ENCODE data around the gene CELA2A.

The CELA2A gene

DNA sequence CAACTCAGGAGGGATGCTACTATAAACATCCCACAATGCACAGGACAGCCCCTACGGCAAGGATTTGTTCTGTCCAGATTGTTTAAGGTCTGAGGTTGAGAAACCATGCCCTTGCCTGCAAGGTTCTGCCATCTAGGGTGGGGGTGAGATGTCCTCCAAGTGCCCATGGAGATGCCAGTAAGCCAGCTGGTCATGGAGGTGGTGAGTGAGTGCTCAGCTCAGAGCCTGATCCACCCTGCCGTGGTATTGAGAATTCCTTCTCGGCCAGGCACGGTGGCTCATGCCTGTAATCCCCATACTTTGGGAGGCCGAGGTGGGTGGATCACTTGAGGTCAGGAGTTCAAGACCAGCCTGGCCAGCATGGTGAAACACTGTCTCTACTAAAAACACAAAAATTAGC is 31.6 kb upstream of the CELA2A start:
- in situ Hi-C loops (cut with MboI; ENCODE audit: low sequenced_read_pairs), result loop anchor here (5.0 to 25.0 kb wide), 2 partner anchors 98 to 288 kb away; no protein-coding TSS in a partner anchor

DNA sequence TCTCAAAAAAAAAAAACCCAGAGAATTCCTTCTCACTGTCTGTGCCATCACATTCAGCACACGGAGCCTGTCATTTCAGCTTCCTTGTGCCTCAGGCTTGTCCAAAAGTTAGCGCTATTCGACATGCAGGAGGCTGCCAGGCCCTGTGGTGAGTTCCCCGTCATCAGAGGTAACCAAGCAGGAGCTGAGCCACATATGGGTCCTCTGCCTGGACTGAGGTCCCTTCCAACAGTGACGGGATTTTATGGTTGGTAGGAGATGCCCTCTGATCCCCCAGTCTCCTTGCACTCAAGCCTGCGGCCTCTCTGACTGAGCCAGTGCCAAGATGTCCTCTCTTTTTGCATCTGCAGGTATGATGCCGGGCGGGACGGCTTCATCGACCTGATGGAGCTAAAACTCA is 31.0 kb upstream of the CELA2A start:
- in situ Hi-C loops (cut with MboI; ENCODE audit: low sequenced_read_pairs), result loop anchor here (5.0 to 25.0 kb wide), 2 partner anchors 98 to 288 kb away; no protein-coding TSS in a partner anchor

DNA sequence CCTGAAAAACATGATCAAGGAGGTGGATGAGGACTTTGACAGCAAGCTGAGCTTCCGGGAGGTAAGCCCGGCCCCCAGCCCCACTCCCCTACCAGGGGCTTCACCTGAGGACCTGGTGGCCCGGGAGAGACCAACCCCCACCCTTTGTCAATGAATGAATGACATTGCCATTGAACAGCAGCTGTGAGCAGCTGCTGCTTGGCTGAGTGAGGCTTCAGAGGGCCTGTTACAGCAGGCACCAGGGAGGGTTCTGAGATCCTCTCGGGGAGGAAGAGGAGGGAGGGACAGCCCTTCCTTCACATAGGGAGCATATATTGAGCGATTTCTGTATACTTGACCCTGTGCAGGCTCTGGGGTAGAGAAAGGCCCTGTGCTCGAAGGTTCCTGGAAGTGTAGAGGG is 30.6 kb upstream of the CELA2A start:
- in situ Hi-C loops (cut with MboI; ENCODE audit: low sequenced_read_pairs), result loop anchor here (5.0 to 25.0 kb wide), 2 partner anchors 99 to 289 kb away; no protein-coding TSS in a partner anchor

DNA sequence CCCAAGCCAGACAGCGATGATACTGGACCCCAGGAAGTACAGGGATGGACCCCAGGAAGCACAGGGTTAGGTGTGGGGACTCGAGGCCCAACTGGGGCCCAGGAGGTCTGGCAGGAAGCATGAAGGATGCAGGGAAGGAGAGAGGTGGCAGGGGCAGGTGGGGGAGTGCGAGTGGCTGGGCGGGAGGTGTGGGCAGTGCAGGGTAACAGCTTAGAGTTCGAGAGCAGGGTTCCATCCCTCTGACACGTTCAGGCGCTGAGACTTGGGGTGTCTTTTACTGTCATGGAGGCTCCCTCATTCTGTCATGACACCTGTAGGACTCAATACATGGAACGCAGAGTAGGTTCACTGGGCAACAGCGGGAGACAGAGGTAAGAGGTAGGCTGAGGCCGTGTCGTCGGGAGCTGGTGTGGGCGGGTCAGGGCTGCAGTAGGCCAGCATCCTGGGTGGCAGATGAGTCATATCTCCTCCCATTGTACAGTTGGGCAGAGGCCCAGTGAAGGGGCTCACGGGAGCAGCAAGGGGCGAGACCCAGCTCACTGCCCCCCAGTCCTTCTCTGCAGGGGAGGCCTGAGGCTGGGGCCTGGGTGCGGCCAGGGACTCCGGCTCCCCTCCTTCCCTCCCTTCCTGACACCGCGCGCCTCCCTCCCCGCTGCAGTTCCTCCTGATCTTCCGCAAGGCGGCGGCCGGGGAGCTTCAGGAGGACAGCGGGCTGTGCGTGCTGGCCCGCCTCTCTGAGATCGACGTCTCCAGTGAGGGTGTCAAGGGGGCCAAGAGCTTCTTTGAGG is 29.8 kb upstream of the CELA2A start:
- in situ Hi-C loops (cut with MboI; ENCODE audit: low sequenced_read_pairs), result loop anchor here (5.0 to 25.0 kb wide), 2 partner anchors 99 to 289 kb away; no protein-coding TSS in a partner anchor

DNA sequence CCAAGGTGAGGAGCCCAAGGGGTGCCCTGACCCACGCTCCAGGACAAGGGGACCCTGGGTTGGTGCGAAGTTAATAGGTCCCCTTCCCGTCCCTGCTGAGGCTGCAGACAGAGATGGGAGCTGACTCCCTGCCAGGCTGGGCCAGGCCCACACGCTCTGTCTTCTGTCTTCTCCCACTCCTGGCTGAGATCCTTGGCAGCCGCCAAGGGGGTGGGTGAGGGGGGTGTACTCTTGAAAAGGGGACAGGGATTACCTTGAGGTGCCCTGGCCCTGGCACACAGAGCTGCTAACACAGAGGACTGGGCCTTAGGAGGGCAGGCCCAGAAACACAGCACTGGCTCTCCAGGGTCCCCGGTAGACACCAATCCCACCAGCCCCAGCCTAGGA is 29.3 kb upstream of the CELA2A start:
- in situ Hi-C loops (cut with MboI; ENCODE audit: low sequenced_read_pairs), result loop anchor here (5.0 to 25.0 kb wide), 2 partner anchors 100 to 290 kb away; no protein-coding TSS in a partner anchor

DNA sequence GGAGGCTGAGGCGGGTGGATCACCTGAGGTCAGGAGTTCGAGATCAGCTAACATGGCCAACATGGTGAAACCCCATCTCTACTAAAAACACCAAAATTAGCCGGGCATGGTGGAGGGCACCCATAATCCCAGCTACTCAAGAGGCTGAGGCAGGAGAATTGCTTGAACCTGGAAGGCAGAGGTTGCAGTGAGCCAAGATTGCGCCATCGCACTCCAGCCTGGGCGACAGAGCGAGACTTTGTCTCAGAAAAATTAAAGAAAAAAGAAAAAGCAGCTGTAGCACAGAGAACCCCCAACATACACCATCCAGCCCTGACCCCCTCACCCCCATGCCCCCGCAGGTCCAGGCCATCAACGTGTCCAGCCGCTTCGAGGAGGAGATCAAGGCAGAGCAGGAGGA is 28.3 kb upstream of the CELA2A start:
- in situ Hi-C loops (cut with MboI; ENCODE audit: low sequenced_read_pairs), result loop anchor here (5.0 to 25.0 kb wide), 2 partner anchors 101 to 291 kb away; no protein-coding TSS in a partner anchor

DNA sequence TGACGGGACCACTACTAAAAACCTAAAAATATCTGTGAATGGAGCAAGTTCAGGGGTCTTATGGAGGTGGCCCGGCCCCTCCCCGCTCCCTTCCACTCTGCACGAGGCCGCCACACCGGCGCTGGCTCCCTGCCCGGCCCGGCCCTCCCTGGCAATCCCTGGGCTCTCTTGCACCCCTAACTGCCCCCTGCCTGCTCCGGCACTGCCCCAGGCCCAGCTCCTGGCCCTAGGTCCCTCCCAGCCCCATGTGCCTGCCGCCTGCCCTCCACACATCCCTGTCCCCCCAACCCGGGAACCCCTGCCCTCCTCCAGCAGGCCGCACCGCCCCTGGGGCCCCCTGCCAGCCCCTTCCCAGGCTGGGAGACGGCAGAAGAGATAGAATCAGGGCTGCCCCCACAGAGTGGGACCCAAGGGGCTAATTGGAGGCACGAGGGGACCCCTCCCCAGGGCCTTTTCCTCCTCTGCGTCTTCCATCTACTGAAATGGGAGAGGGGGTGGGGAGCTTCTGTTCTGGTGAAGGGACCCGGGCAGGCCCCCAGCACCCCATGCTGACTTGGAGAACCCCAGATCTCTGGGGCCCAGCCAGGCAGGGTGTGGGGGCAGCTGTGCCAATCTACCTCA is 27.6 kb upstream of the CELA2A start:
- in situ Hi-C loops (cut with MboI; ENCODE audit: low sequenced_read_pairs), result loop anchor here (5.0 to 25.0 kb wide), 2 partner anchors 102 to 292 kb away; no protein-coding TSS in a partner anchor

DNA sequence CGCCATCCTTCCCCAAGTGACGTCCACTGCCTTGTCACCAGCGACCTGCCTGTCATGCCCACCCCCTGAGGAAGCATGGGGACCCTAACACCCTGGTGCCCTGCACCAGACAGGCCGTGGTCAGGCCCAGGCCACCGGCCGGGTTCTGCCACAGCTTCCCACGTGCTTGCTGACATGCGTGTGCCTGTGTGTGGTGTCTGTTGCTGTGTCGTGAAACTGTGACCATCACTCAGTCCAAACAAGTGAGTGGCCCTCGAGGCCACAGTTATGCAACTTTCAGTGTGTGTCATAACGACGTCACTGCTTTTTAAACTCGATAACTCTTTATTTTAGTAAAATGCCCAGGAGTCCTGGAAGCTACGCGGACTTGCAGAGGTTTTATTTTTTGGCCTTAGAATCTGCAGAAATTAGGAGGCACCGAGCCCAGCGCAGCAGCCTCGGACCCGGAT is 26.8 kb upstream of the CELA2A start:
- in situ Hi-C loops (cut with MboI; ENCODE audit: low sequenced_read_pairs), result loop anchor here (5.0 to 25.0 kb wide), 2 partner anchors 102 to 292 kb away; no protein-coding TSS in a partner anchor

DNA sequence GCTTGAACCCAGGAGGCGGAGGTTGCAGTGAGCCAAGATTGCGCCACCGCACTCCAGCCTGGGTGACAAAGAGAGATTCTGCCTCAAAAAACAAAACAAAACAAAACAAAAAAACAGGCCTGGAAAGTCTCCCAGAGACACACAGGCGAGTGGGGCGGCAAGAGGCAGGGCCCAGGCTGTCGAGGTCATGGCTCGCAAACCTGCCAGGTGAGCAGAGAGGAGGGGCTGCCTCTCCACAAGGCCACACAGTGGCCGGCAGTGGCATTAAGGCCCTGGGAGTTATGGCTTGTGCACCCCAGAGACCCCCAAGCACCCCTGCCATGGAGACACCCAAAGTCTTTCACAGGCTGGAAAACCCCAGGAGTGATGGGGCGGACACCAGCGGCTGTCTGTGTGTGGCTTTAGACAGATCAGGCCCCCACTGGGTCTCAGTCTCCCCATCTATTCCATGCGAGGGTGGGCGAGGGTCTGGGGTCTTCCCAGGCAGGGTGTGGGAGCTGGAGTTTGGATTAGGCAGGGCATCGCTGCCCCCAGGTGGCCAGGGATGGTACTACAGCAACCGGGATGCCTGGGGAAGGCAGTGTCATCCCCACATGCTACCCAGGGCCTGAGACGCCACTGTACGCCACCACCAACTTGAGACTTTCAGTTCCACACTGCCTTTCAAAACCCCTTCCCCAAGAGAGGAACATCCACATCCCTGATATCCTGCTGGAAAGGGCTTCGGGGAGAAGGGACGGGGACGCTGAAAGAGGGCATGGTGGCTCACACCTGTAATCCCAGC is 25.6 kb upstream of the CELA2A start:
- in situ Hi-C loops (cut with MboI; ENCODE audit: low sequenced_read_pairs), result loop anchor here (25.0 kb wide), 1 partner anchor 294 kb away; no protein-coding TSS in a partner anchor

DNA sequence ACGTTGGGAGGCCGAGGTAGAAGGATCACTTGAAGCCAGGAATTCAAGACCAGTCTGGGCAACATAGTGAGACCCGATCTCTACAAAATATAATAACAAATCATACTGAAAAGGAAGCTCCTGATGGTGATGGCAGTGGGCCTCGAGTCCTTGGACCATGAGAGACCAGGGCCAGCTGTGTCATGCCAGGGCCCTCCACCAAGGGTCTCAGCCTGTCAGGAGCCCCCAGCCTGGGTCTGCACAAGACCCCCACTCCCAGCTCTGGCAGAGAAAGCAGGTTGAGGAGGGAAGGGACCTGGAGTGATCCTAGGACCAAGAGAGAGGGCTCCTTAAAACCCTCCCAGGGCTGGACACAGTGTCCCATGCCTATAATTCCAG is 25.0 kb upstream of the CELA2A start:
- in situ Hi-C loops (cut with MboI; ENCODE audit: low sequenced_read_pairs), result loop anchor here (25.0 kb wide), 1 partner anchor 294 kb away; no protein-coding TSS in a partner anchor

DNA sequence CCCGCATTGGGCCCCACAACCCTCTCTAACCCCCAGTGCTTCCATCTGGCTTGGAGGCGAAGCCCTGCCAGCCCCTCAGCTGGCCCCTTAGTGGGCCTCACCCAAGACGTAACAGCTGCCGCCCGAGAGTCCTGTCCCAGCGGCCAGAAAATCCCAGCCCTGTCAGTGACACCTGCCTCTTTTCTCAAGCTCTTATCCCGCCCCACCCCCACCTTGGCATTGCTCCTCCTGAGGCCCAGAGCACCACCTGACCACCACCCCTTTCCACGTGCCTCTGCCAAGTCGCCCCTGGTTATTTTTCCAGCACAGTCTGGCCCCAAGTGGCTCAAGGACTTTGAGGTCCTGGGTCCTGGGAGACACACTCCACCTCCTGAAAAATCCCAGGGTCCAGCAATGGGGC is 24.2 kb upstream of the CELA2A start:
- in situ Hi-C loops (cut with MboI; ENCODE audit: low sequenced_read_pairs), result loop anchor here (25.0 kb wide), 1 partner anchor 295 kb away; no protein-coding TSS in a partner anchor

DNA sequence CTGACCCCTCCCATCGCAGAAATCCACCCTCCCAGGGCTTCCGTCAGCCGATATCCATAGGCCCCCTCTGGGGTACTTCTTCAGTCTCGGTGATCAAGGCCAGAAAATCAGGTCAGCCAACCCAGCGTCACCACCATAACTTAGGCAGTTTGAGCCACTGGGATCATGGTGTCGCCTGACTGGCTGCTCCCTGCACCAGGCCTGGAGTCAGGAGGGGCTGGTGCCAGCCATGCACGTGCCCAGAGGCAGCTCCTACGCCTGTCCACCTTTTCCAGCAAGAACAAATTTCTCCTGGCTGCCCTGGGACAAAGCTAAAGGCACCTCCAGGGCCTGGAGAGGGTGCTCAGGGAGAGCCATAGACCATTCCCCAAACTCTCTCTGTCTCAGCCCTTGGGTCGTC is 23.1 kb upstream of the CELA2A start:
- in situ Hi-C loops (cut with MboI; ENCODE audit: low sequenced_read_pairs), result loop anchor here (25.0 kb wide), 1 partner anchor 296 kb away; no protein-coding TSS in a partner anchor

DNA sequence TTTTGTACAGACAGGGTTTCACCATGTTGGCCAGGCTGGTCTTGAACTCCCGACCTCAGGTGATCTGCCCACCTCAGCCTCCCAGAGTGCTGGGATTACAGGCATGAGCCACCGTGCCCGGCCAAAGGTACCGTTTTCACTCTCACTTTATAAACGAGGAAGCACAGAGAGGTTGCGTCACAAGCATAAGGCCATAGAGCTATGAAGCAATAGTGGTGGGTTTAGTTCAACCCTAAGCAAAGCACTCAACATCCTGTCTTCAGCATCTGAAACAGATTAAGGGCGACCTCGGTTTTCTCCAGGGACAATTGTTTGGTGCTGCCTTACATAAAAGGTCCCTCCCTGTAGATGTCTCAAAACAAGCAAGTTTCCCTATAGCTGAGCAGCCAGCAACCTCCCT is 21.8 kb upstream of the CELA2A start:
- in situ Hi-C loops (cut with MboI; ENCODE audit: low sequenced_read_pairs), result loop anchor here (25.0 kb wide), 1 partner anchor 297 kb away; no protein-coding TSS in a partner anchor

DNA sequence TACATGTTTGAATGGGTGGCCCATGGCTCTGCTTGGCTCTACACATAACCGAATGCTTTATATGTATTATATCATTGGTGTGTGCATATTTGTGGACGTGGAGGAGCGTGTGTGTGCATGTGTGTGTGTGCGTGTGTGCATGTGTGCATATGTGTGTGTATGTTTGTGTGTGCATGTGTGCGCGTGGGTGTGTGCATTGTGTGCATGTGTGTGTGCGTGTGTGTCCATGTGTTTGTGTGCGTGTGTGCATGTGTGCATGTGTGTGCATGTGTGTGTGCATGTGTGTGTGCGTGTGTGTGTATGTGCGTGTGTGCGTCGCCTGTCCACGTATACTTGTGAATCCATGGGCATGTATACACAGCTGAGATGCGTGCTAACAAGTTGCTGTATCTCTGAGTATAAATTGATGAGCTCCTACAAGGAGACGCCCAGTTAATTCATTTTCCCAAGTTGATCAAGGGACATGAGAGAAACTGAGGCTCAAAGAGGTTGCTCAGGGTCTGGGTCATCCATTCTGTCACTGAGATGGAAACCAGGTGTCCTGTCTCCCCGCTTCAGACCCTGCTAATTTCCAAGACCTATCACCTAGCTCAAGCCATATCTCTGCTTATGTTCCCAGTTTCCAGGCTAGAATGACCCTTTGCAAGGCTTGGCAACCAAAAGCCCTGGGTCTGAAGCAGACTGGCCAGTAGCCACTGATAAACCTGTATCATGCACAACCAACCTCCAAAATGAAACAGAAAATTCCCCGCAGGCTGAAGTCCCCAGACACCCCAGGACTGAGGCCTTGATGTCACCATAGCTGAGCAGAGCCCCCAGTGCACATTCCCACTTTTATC is 21.1 kb upstream of the CELA2A start:
- in situ Hi-C loops (cut with MboI; ENCODE audit: low sequenced_read_pairs), result loop anchor here (25.0 kb wide), 1 partner anchor 298 kb away; no protein-coding TSS in a partner anchor

DNA sequence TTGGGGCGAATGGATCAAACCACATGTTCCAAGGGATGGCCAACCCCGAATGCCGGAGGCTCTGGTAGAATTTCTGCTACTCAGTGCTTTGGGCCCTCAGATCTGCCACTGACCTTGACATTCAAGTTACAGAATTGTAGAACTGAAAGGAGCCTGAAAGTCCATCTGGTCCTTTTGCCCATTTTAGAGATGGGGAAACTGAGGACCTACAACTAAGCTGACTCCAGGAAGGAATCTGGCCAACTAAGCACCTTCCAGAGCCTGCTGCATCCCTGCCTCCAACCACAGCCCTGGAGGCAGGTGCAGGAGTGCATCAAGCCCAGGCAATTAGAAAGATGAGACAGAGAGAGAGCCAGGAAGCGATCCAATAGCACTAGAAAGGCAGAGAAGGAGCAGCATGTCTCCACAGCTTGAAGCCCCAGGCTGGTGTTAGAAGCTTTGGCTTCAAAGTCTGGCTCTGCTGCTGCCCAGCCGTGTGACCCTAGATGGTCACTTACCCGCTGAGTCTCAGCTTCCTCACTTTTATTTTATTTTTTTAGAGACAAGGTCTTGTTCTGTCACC is 19.6 kb upstream of the CELA2A start:
- in situ Hi-C loops (cut with MboI; ENCODE audit: low sequenced_read_pairs), result loop anchor here (25.0 kb wide), 1 partner anchor 300 kb away; no protein-coding TSS in a partner anchor

DNA sequence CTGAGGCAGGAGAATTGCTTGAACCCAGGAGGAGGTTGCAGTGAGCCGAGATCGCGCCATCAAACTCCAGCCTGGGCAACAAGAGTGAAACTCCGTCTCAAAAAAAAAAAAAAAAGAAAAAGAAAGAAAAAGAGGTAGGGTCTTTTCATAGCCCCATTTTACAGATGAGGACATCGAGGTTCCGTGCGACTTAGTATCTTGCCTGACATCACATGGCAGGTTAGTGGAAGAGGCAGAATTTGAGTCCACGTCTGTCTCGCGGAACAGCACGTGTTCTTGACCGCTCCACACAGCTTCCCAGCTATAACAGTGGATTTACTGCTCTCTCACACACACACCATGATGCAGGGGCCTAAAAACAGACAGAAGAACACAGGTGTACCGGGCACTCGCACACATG is 17.2 kb upstream of the CELA2A start:
- in situ Hi-C loops (cut with MboI; ENCODE audit: low sequenced_read_pairs), result loop anchor here (25.0 kb wide), 1 partner anchor 302 kb away; no protein-coding TSS in a partner anchor

DNA sequence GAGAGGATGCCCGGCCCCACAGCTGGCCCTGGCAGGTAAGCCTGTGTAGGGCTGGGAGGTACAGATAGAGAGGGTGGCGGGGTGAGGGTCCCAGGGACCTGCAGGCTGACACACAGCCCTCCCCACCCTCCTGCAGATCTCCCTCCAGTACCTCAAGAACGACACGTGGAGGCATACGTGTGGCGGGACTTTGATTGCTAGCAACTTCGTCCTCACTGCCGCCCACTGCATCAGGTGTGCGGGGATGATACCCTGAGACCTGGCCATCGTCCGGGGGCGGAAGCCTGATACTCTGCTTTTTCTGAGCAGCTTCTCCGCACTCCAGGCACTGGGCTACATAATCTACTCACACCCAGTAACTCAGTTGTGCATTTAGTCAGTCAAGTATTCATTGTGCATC is 16.2 kb upstream of the CELA2A start:
- in situ Hi-C loops (cut with MboI; ENCODE audit: low sequenced_read_pairs), result loop anchor here (25.0 kb wide), 1 partner anchor 303 kb away; no protein-coding TSS in a partner anchor

DNA sequence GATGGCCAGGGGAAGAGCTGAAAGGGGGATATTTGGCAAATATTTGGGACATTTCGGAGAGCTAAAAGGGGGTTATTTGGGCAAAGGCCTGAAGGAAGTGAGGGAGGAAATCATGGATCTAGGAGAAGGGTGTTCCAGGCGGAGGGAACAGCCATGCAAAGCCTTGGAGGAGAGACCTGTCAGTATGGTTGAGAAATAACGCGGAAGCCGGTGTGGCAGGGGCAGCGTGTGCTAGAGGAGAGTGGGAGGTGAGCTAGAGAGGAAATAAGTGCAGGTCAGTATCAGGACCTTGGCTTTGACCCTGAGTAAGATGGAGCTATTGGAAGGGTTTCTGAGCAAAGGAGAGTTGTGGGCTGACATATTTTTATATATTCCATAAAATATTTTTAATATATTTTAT is 15.3 kb upstream of the CELA2A start:
- in situ Hi-C loops (cut with MboI; ENCODE audit: low sequenced_read_pairs), result loop anchor here (25.0 kb wide), 1 partner anchor 304 kb away; no protein-coding TSS in a partner anchor

DNA sequence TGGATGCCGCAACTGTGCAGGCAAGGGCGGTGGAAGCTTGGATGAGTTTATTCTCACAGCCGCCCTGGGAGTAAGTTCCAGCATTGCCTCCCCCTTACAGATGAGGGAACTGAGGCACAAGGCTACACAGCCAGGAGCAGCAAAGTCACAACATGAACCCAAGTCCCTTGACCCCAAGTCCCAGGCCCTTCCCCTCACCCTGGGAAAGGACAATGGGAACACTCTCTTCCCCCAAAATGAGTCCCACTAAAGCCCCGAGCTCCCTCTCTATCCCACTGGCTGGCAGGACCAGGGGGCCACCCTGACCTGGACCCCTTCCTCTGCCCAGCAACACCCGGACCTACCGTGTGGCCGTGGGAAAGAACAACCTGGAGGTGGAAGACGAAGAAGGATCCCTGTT is 14.4 kb upstream of the CELA2A start:
- in situ Hi-C loops (cut with MboI; ENCODE audit: low sequenced_read_pairs), result loop anchor here (25.0 kb wide), 1 partner anchor 305 kb away; no protein-coding TSS in a partner anchor
